Fibroblast of villous mesenchyme (primary cell): Measurements from ENCODE around the gene CACNA1A. TPM values are rescaled to one million over a fixed set of nuclear protein-coding genes. Genes with fewer than 3 reads are reported as not detected.

Experiments used
- DNase-seq: peaks from one replicate; pipeline ENCODE4 v3.0.0-alpha.2; 2010; ENCODE audit warnings: low read depth
- H3K4me3 ChIP-seq: 2 replicates; pipeline ENCODE4 v1.5.1; 2011; ENCODE audit warnings: low read depth, mild to moderate bottlenecking, low read length
- CTCF ChIP-seq: IDR thresholded peaks from 2 replicates; pipeline ENCODE4 v1.5.1; 2012; ENCODE audit warnings: low read depth, mild to moderate bottlenecking, low read length; ENCODE audit not compliant: insufficient read depth
- total RNA-seq: library from RNA; depleted of rRNA; stranded (reverse); fragments of >200 nt; gene quantifications from 2 replicates; pipeline ENCODE4 v1.2.3, GENCODE V29; 2012

The CACNA1A gene
- total RNA-seq, 1 donor, result 0.43 TPM

DNA sequence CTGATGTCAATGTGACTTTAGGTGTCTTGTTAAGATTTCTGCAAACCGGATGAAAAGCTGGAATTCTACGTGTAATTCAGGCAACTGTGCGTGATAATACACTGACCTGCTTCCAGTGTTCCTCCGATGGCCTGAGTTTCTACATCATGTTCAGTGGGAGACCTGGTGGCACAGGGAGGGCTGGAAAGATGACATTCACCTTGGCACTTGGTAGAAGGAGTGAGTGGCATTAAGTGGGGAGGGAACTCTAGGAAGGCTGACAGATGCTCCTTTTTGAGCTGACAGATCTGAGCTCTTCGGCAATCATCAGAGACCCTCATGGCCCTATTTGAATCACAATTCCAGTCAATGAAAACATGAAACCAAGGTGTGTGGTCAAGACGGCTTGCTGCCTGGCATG lies 4.0 kb downstream of the CACNA1A start:
- TF ChIP-seq CTCF, result no peak
- DNase-seq, result no peak
- no peak overlapping the region for H3K4me3 ChIP-seq

DNA sequence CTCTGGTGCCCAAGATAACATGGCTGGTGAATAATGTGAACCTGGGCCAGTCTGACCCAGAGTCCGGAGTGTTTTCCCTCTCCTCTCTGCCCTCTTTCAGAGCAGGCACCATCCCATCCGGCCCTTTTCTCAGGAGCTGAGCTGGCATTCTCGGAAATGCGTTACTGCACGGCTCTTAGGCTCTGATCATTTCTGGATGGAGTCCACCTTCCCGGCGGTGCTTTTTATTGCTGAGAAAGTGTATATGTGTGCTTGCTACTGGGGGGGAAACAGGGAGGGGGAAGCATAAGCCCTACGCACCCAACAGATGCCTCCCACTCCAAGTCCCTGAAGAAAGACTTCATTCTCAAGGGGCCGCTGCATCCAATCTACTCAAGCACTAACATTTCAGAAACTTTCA lies 6.6 kb downstream of the CACNA1A start:
- DNase-seq, result no peak
- no peak overlapping the region for H3K4me3 ChIP-seq
- no peak for TF ChIP-seq CTCF

DNA sequence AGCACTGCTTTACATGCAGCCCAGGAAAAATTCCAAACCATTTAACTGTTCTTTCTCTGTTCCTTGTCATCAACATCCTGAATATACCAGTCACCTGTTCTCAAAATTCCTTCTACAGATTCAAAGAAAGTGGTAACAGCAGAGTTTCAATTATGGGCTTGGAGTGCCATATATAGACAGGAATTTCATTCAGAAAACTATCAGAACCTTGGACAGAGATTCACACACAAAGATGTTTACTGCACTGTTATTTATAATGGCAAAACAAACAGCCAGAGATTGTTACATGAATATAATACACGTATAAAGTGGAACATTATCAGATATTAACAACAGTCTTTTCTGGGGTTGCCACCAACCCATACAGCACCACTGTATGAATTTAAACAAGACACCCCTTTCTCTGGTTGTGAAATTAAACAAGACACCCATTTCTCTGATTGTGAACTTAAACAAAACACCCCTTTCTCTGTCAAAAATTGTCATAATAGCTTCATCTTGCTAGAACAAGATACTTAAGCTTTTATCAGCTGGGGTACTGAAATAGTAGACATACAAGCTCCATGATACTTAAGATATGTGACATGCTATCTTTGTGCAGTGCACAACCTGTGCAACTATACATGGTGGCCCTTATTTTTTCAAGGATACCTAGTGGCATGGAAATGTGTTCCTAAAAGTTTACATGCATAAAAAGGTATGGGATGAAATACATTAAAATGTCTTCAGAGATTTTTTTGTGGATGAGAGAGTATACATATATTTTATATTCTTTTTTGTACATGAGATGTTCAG lies 12.6 kb downstream of the CACNA1A start:
- DNase-seq, result no peak
- no peak overlapping the region for H3K4me3 ChIP-seq
- no peak for TF ChIP-seq CTCF

DNA sequence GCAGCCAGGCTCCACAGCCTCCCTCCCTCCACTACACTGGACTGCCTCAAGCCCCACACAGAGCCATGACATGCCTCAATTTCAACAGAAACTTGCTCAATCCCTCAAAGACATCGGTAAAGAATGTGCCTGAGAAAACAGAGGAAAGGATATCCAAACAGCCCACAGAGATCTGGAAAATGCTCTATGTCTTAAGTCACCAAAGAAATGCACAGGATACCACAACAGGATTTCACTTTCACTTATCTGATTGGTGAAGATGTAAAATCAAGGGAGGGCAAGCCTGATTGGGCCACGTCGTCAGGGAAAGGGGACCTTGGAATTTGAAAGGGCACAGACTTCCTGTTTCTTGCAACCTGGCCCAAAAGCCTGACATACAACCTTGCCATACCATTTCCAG lies 14.2 kb downstream of the CACNA1A start:
- no peak for TF ChIP-seq CTCF
- no peak overlapping the region for H3K4me3 ChIP-seq
- no peak for DNase-seq

DNA sequence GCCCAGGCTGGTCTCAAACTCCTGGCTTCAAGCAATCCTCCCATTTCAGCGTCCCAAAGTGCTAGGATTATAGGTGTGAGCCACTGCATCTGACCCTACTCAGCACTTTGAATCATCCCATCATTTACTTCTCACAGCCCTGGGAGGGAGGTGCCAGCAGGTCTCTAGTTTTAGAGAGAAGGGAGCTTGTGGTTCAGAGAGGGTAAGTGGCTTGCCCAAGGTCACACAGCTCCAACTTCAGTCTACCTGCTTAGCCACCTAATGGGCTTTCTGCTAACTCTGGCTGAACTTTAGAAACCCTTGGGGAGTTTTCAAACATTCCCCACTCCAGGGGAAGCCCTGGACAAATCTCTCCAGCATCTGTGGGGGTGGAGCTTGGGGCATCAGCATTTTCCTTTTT lies 18.3 kb downstream of the CACNA1A start:
- no peak overlapping the region for H3K4me3 ChIP-seq
- TF ChIP-seq CTCF, result no peak
- no peak for DNase-seq

- TF ChIP-seq CTCF, result no peak
- H3K4me3 ChIP-seq, result no peak overlapping the region
- no peak for DNase-seq
Measured at GRCh38 chr19:13484166-13484565, 22.1 kb downstream of the CACNA1A start.

DNA sequence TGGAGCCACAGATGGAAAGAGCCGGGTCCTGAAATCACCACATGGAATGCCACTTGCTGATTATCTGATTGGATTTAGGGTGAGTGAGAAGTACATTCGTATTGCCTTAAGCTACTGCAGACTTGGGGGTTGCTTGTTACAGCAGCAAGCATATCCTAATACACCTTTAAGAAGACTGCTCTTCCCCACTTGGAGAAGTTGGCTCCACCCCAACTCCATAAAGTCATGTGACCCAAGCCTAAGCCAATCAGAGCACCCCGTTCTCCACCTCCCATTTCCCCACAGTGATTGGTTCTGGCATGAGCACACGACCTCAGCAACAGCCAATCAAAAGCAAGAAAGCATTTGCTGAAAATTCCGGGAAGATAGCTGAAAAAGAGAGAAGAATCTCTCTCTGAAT lies 23.1 kb downstream of the CACNA1A start:
- no peak for TF ChIP-seq CTCF
- no peak overlapping the region for H3K4me3 ChIP-seq
- DNase-seq, result no peak
